Cardiac septum (tissue), 1 donor: ENCODE data around the gene ECHS1. TPM values are rescaled to one million over a fixed set of nuclear protein-coding genes. Genes with fewer than 3 reads are reported as not detected.
"Not testable (repeated sequence)": the region's sequence is repeated elsewhere in the genome, so short reads cannot be mapped to it uniquely, and the experiment has no call there.

Experiments
- DNase-seq: peaks from one replicate; pipeline ENCODE4 v3.0.0-alpha.2; 2020; ENCODE audit warnings: low spot score
- intact Hi-C: fragments of 100-400 bp; cut with DNase I; formaldehyde crosslinking; loops from one replicate; pipeline ENCODE4 v1.14.0; 2022
- total RNA-seq: library from RNA; stranded (reverse); fragmentation: NEBNext Ultra II Directional; extraction: Animal tissue kit (Norgen Biotek cat#: 25700); gene quantifications from one replicate; pipeline ENCODE4 v1.2.1, GENCODE V29; 2021
- donor health status: DM: no; HTN: no; CAD: no.

Gene ECHS1
- total RNA-seq, 1 donor from 2014 or later: 152 TPM

DNA sequence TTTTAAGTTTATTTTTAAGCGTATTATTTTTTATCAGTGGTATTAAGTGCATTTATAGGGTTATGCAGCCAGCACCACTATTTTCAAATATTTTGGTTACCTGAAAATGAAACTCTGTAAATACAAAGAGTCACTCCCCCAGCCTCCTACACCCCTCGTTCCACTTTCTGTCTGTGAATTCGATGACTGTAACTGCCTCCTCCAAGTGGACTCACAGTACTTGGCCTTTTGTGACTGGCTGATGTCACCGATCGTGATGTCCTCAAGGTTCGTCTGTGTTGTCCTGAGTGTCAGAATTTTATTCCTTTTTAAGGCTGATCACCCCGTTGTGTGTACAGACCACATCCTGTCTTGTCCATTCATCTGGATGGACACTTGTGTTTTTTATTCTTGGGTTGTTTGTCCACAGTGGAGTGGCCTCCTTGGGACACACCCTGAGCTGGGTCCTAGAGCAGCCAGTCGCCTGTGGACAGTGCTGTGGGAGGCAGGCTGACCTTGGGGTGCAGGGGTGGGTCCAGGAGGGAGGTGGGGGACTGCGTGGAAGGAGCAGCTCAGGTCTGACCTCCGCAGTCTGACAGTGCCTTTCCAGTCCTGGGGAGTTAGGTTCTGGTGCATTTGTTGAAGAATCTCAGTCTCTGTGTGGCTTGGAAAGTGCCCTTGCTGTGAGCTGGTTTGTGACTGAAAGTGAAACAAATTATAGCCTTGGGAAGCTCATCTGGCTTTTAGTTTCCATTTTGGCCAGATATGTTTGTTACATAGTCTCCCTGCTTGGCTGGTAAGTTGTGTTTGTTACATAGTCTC is 27.7 kb upstream of the ECHS1 start:
- intact Hi-C loops: no loop called here
- DNase-seq: peak; percentile 51

DNA sequence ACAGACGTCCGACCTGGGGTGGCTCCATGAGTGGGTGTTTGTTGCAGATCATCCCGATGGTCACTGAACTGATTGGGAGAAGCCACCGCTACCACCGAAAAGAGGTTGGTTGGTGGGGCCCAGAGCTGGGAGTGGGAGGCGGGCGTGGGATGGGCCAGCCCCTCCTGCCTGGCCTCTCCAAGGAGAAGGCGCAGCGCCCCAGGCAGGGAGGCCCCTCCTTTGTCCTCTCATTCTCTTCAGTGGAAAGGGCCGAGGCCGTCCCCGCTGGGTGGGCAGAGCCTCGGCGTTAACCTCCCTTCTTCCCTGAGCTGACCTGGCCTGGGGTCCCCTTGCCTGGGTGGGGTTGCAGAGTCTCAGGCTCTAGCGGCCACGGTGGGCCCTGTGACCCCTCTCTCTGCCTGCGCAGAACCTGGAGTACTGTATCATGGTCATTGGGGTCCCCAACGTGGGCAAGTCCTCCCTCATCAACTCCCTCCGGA is 26.0 kb upstream of the ECHS1 start:
- DNase-seq: peak; percentile 35
- intact Hi-C loops: no loop called here

DNA sequence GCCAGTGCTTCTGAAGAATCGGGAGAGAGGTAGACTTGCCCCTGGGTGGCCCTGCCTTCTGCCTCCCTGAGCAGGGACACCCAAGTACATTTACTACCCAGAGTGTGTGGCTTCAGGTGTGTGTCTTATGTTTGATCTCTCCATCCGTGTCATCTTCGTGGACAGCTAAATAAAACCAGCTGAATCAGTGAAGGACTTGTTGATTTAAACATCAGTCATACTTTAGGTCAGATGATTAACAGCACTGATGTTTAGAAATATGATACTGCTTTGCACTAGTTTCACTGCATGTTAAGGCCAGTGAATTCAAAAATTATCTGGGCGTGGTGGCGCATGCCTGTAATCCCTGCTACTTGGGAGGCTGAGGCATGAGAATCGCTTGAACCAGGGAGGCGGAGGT is 24.8 kb upstream of the ECHS1 start:
- DNase-seq: peak; percentile 19
- intact Hi-C loops: no loop called here

DNA sequence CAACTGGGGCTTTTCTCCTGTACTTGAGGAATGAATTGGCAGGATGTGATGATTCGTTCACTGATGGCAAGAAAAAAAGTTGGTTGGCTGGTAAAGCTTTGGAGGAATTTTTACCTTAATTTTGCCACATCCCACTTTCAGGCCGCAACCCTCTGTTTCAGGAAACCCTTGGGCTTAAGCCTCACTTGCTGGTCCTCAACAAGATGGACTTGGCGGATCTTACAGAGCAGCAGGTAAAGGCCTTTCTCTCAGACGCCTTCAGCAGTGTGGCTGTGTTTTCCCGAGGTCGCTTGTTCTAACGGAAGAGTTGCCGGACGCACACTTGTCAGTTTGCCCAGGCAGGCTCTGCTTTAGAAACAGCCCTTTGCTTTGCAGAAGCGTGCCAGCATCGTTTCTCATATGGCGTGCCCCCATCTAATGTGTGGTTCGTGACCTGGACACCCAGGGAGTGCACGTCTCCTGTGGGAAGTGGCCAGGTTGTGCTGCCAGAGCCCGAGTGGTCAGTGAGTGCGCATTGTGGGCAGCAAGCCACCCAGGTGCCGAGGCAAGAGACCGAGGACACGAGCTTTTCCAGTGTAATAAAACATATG is 23.0 kb upstream of the ECHS1 start:
- intact Hi-C loops: no loop called here
- peak; percentile 63 for DNase-seq

DNA sequence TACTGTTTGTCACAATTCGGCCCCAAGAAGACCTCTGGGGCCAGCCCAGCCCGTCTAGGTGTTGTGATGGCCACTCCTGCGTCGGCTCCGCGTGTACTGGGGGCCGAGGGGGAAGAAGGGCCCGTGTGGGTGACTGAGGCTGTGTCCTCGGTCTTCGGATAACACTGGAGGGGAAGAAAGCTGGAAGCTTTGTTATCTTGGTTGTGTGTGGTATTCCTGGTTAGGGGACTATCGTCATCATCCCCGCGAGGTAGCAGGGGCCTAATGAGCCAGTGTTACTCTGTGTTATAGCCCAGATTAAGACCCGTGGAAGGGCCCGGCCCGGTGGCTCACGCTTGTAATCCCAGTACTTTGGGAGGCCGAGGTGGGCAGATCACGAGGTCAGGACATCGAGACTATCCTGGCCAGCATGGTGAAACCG is 21.7 kb upstream of the ECHS1 start:
- DNase-seq: peak; percentile 61
- intact Hi-C loops: no loop called here

DNA sequence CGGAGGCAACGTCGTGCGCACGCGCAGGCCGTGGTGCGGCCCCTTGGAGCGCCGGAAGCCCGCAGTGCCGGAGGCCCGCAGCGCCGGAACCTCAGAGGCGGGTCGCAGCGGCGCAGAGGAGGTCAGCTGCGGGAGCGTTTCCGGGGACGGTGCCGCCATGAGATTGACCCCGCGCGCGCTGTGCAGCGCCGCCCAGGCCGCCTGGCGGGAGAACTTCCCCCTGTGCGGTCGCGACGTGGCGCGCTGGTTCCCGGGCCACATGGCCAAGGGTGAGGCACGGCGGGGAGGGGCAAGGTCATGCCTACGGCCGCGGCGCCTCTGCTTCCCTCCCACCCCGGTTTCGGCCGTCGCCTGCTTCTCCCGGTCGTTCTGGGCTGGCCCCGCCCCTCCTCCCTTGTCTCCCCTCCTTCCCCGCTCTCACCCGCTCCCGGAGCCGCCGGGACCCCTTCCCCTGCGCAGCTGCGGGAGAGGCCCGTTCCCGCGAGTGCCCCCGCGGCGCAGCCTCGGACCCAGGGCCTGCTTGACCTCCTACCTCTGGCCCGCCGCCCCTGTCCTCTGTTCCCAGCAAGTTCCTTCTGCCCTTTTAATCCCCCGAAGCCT is 21.0 kb upstream of the ECHS1 start, which contains the start of gene MTG1:
Gene MTG1 (plus strand): TSS at position 94 of the 600 bp plus-strand sequence. CDS start 64 bp downstream, at position 158.
- DNase-seq: peak; percentile 96
- intact Hi-C loops: no loop called here

DNA sequence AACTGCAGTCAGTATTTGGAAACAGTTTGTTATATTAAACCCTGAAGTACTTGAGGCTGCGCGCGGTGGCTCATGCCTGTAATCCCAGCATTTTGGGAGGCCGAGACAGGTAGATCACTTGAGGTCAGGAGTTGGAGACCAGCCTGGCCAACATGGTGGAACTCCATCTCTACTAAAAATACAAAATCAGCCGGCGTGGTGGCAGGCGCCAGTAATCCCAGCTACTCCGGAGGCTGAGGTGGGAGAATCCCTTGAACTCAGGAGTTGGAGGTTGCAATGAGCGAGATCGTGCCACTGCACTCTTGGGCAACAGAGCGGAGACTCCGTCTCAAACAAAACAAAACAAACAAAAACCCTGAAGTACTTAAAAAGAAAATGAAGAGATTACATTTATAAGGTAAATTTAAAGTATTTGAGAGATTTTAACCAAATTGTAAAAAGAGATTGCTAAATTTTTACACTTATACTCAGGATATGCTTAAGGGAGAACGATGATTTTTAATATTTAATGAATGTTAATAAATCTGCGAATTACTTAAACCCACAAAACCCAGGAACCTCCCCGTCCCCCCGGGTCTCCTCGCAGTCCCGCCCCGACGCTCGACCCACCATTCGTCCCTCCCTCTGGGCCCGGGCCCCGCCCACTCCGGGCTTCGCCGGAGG is 20.4 kb upstream of the ECHS1 start:
- intact Hi-C loops: no loop called here
- peak; percentile 20 for DNase-seq

DNA sequence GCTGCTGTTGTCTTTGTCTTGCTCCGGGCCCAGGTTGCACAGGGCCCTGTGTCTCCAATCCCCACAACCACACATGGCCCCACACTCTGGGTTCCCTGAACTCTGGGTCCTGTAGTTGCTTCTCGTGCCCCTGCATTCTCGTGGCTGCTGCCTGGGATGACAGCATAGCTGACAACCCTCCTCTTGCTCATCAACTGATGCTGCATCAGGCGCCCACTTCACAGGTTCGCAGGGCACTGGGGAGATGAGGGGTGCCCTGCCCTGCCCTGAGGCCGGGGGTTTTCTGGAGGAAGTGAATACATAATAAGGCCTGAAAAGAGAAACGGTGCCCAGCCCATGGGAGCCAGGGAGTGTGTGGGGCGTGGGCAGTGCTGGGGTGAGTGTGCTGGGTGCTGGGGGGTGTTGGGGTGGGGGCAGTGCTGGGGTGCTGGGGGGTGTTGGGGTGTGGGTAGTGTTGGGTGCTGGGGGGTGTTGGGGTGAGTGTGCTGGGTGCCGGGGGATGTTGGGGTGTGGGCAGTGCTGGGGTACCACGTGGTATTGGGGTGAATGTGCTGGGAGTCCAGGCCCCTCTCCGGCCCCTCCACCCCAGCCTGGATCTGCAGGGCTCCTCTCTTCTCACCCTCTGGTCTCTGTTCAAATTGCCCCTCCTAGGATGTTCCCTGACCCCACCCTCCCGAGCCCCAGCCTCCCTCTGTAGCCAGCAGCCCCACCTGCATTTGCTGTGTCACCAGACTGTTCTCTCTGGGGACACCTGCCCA is 18.8 kb upstream of the ECHS1 start:
- intact Hi-C loops: no loop called here
- peak; percentile 27 for DNase-seq

DNA sequence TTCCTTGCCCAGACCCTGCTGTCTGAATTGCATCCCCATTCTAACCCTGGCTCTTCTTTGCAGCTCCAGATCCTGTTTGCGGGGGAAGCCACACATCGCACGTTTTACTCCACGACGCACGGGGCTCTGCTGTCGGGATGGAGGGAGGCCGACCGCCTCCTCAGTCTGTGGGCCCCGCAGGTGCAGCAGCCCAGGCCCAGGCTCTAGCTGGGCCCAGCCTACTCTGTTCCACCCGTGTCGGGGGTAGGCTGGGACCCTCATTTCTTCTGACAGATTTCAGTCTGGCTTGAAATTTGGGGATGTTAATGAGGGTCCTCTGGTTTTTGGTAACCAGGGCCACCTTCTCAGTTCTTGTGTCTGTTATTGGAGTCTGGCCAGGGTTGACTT is 18.1 kb upstream of the ECHS1 start:
- intact Hi-C loops: no loop called here
- peak; percentile 43 for DNase-seq

DNA sequence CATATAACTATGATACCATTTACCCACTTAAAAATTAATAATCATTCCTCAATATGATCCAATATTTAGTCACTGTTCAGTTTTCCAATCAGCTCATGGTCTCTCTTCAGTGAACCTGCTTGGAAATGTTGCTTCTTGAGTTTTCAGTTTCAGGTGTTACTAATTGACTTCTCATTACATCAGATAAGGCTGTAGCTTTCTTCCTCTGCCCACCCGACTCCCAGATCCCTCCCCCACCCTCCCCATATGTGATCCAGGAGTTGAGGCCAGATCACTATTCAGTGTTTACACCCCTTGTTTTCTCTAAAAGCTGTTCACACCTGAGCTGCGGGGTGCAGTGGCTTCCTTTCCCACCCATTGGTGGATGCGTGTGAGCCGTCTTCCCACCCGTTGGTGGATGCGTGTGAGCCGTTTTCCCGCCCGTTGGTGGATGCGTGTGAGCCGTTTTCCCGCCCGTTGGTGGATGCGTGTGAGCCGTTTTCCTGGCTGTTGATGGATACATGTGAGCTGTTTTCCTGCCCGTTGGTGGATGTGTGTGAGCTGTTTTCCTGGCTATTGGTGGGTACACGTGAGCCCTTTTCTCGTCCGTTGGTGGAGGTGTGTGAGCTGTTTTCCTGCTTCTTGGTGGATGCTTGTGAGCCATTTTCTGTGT is 17.6 kb upstream of the ECHS1 start:
- no peak for DNase-seq
- intact Hi-C loops: no loop called here

DNA sequence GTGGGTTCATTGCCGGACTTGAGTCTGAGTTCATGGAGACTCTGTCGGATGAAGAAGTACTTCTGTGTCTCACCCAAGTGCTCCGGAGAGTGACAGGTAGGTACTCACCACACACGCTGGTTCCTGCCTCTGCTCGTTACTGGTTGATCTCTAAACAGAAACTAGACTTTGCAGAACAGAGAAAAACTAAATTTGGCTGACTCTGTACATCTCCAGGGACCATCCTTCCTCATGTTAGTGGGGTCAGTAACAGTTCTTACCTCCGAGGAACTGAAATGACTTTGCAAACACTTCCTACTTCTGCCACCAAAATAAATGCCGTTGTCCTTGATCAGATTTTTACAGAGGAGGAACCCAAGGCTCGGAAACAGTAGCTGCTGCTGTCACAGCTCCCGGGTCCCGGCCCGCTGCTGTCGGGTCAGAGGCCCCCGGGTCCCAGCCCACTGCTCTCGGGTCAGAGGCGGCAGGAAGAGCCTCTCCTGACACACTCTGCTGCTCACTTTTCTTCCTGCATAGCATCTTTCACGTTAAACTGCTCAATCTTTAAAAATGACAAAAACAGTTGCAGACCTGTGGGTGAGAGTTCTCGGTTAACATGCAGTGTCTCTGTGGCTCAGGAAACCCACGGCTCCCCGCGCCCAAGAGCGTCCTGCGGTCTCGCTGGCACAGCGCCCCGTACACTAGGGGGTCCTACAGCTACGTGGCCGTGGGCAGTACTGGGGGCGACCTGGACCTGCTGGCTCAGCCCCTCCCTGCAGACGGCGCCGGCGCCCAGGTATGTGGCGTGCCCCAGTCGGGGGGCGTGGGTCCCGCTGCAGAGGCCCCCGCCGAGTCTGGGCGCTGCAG is 16.0 kb upstream of the ECHS1 start:
- DNase-seq: peak; percentile 75
- intact Hi-C loops: no loop called here

DNA sequence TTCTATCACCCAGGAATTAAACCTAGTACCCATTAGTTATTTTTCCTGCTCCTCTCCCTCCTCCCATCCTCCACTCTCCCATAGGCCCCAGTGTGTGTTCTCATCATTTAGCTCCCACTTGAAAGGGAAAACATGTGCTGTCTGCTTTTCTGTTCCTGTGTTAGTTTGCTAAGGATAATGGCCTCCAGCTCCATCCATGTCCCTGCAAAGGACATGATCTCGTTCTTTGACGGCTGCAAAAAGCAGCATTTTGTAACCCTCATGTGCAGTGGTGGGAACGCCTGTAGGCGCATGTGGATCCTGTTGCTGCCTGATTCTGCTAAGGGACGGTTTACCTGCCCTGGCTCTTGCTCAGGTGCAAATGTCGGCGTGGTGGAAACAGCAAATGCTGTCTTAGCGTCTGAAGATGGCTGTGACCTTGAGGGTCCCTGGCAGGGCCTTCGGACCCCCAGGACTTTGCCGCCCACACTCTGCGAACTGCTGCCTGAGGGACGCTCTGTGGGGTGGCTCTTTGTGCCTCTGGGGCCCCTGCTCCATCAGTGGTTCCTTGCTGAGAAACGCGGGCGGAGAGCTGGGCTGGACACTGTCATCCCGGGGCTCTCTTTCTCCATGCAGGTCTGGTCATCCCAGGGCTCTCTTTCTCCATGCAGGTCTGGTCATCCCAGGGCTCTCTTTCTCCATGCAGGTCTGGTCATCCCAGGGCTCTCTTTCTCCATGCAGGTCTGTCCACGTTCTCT is 15.2 kb upstream of the ECHS1 start:
- peak; percentile 46 for DNase-seq
- intact Hi-C loops: no loop called here

DNA sequence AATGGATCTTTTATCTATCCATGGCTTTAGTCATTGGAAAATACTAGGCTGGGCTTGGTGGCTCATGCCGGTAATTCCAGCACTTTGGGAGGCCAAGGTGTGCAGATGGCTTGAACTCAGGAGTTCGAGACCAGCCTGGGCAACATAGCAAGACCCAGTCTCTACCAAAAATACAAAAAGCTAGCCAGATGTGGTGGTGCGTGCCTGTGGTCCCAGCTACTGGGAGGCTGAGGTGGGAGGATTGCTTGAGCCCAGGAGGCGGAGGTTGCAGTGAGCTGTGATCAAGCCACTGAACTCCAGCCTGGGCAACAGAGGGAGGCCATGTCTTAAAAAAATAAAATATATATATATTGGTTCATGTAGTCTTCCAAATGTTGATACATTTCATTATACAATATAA is 13.8 kb upstream of the ECHS1 start:
- DNase-seq: peak; percentile 22
- intact Hi-C loops: not testable (repeated sequence)

DNA sequence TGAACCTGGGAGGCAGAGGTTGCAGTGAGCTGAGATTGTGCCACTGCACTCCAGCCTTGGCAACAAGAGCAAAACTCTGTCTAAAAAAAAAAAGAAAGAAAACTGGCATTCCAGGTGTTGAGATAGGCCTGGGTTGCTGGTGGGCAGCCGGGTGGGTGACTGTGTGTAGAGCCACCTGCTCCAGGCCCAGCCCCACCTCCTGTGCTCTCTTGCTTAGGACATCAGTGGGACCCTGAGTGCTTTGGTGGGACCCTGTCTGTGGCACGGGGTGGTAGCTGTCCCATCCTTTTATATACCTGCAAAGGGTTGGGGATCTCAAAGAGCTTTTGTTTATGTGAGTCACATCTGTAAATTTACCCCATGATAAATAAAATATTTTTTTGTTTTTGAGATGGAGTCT is 12.1 kb upstream of the ECHS1 start:
- DNase-seq: no peak
- intact Hi-C loops: no loop called here

DNA sequence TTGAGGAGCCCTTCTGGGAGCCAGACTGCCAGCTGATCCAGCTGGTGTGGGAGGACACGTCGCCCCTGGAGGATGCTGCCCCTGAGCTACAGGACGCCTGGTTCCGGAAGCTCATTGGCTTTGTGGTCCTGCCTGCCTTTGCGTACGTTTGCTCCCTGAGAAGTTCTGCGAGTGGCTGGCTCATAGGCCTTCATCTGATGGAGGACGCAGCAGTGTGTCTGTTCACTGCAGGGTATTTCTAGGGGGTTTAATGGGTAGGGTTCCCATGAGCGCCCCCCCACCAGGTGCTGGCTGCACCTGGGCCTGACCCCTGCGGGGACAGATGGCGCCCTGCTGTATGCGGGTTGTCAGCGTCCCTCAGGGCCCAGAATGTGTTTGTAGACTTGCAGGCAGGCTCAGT is 10.9 kb upstream of the ECHS1 start:
- DNase-seq: no peak

DNA sequence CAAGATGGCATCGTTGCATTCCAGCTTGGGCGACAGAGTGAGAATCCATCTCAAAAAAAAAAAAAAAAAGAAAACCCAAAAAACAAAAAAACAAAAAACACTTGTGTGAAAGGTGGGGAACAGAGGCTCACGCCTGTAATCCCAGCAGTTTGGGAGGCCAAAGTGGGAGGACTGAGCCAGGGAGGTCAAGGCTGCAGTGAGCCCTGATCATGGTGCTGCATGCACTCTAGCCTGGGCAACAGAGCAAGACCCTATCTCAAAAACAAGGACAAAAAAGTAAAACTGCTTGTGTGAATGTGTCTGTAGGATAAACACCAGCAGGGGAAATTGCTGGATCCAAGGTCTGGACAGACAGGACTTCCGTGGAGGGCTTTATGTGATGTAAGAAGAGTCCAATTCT is 10.4 kb upstream of the ECHS1 start:
- no peak for DNase-seq
- intact Hi-C loops: no loop called here

More for the DNA sequence above, 10.9 kb upstream of the ECHS1 start:
- intact Hi-C loops: no loop called here

DNA sequence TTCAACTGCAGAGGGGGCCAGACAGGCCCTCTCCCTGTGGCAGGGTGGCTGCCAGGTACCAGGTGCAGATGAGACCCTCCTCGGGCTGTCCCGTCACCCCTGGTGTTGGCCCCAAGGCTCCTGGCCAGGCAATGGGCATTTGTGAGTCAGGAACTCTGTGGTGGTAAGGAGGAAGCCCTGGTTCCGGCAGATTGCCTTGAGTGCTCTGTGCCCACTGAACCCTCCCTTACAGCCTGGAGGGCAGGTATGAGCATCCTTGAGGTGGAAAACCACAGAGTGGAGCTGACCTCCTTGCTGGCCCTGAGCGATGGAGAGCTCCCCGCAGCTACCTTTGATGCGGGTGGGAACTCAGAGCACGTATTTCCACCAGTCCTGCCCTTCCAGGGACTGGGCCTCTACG is 7.9 kb upstream of the ECHS1 start:
- intact Hi-C loops: no loop called here

More for the DNA sequence above, 7.9 kb upstream of the ECHS1 start:
- DNase-seq: no peak
